ENCODE results near the gene CASKIN2.

The CASKIN2 gene

GRCh38 chr17:75548813-75549212 is 33.5 kb upstream of the CASKIN2 start:
- no peak for DNase-seq

GRCh38 chr17:75547091-75547490 is 31.8 kb upstream of the CASKIN2 start:
- DNase-seq = no peak

- DNase-seq = no peak
Measured at GRCh38 chr17:75546181-75546580, 30.8 kb upstream of the CASKIN2 start.

GRCh38 chr17:75544250-75544649 is 28.9 kb upstream of the CASKIN2 start:
- no peak for DNase-seq

- DNase-seq = no peak
Measured at GRCh38 chr17:75542728-75543336, 27.5 kb upstream of the CASKIN2 start.

- no peak for DNase-seq
Measured at GRCh38 chr17:75542229-75542628, 26.9 kb upstream of the CASKIN2 start.

- no peak for DNase-seq
Measured at GRCh38 chr17:75540923-75541503, 25.7 kb upstream of the CASKIN2 start.

GRCh38 chr17:75539967-75540729 is 24.8 kb upstream of the CASKIN2 start:
- DNase-seq = no peak

- DNase-seq = no peak
Measured at GRCh38 chr17:75536366-75536765, 21.0 kb upstream of the CASKIN2 start.

GRCh38 chr17:75535871-75536270 is 20.5 kb upstream of the CASKIN2 start:
- no peak for DNase-seq

GRCh38 chr17:75535119-75535537 is 19.8 kb upstream of the CASKIN2 start:
- DNase-seq = peak; percentile 65

- DNase-seq = no peak
Measured at GRCh38 chr17:75531721-75532072, 16.4 kb upstream of the CASKIN2 start.

GRCh38 chr17:75530837-75531720 is 15.7 kb upstream of the CASKIN2 start:
- DNase-seq = no peak

- no peak for DNase-seq
Measured at GRCh38 chr17:75526555-75527270, 11.4 kb upstream of the CASKIN2 start.

- no peak for DNase-seq
Measured at GRCh38 chr17:75525806-75526554, 10.6 kb upstream of the CASKIN2 start.

- peak; percentile 89 for DNase-seq
Measured at GRCh38 chr17:75524970-75525805, 9.9 kb upstream of the CASKIN2 start, which contains the start of gene LLGL2. Gene LLGL2, plus strand, starts transcription at chr17:75525697. Its CDS starts 17,730 bp downstream, at chr17:75543427.

- DNase-seq = no peak
Measured at GRCh38 chr17:75524269-75524969, 9.1 kb upstream of the CASKIN2 start.

GRCh38 chr17:75523647-75524046 is 8.3 kb upstream of the CASKIN2 start:
- DNase-seq = no peak

GRCh38 chr17:75521951-75522727 is 6.8 kb upstream of the CASKIN2 start:
- DNase-seq = no peak
